ENCODE results near the gene ZNF524. TPM values are rescaled to one million over a fixed set of nuclear protein-coding genes. Genes with fewer than 3 reads are reported as not detected.
A peak's percentile ranks its signal among the peaks of the same experiment; 100 is the strongest.
"Not testable (repeated sequence)": the region's sequence is repeated elsewhere in the genome, so short reads cannot be mapped to it uniquely, and the experiment has no call there.

The ZNF524 gene
- total RNA-seq, 1 experiment from 2014 or later = 13.4 TPM

- DNase-seq (ENCODE audit: low read depth) = no peak
Observed at GRCh38 chr19:55581145-55581822, 18.8 kb upstream of the ZNF524 start.

GRCh38 chr19:55581823-55582223, 18.3 kb upstream of the ZNF524 start:
- DNase-seq (ENCODE audit: low read depth) = no peak

GRCh38 chr19:55582284-55582683, 17.8 kb upstream of the ZNF524 start:
- DNase-seq (ENCODE audit: low read depth) = not testable (repeated sequence)

GRCh38 chr19:55583897-55584296, 16.2 kb upstream of the ZNF524 start:
- not testable (repeated sequence) for DNase-seq (ENCODE audit: low read depth)

- DNase-seq (ENCODE audit: low read depth) = no peak
Observed at GRCh38 chr19:55584871-55585270, 15.2 kb upstream of the ZNF524 start.

- peak; percentile 39 for DNase-seq (ENCODE audit: low read depth)
Observed at GRCh38 chr19:55585658-55586339, 14.3 kb upstream of the ZNF524 start.

- DNase-seq (ENCODE audit: low read depth) = peak; percentile 80
Observed at GRCh38 chr19:55586976-55587668, 13.0 kb upstream of the ZNF524 start.

- no peak for DNase-seq (ENCODE audit: low read depth)
Observed at GRCh38 chr19:55588738-55589137, 11.3 kb upstream of the ZNF524 start.

GRCh38 chr19:55590109-55590508, 10.0 kb upstream of the ZNF524 start:
- DNase-seq (ENCODE audit: low read depth) = no peak

- DNase-seq (ENCODE audit: low read depth) = no peak
Observed at GRCh38 chr19:55590617-55591016, 9.5 kb upstream of the ZNF524 start.

GRCh38 chr19:55591555-55591954, 8.5 kb upstream of the ZNF524 start:
- DNase-seq (ENCODE audit: low read depth) = no peak

- no peak for DNase-seq (ENCODE audit: low read depth)
Observed at GRCh38 chr19:55592391-55593090, 7.5 kb upstream of the ZNF524 start.

GRCh38 chr19:55593096-55593772, 6.9 kb upstream of the ZNF524 start:
- no peak for DNase-seq (ENCODE audit: low read depth)

GRCh38 chr19:55594996-55595545, 5.0 kb upstream of the ZNF524 start:
- DNase-seq (ENCODE audit: low read depth) = no peak

- no peak for DNase-seq (ENCODE audit: low read depth)
Observed at GRCh38 chr19:55596304-55596703, 3.8 kb upstream of the ZNF524 start.

GRCh38 chr19:55597501-55597921, 2.6 kb upstream of the ZNF524 start:
- DNase-seq (ENCODE audit: low read depth) = no peak

GRCh38 chr19:55598034-55598433, 2.1 kb upstream of the ZNF524 start:
- DNase-seq (ENCODE audit: low read depth) = no peak

- DNase-seq (ENCODE audit: low read depth) = peak; percentile 92
Observed at GRCh38 chr19:55598719-55599467, 1.2 kb upstream of the ZNF524 start.

GRCh38 chr19:55599468-55599841, 633 bp upstream of the ZNF524 start, which contains the start of gene FIZ1:
FIZ1 (minus strand) TSS chr19:55599517; CDS start chr19:55597865, 1,652 bp downstream.
- peak; percentile 98 for DNase-seq (ENCODE audit: low read depth)

- DNase-seq (ENCODE audit: low read depth) = no peak
Observed at GRCh38 chr19:55600662-55601028, 557 bp downstream of the ZNF524 start.
